Pancreas (tissue), 10 donors: ENCODE results near the gene FAM229B. TPM values are rescaled to one million over a fixed set of nuclear protein-coding genes. Genes with fewer than 3 reads are reported as not detected.

Source experiments
- ATAC-seq, 4 donors: fragments of 200-7000 bp; cut with Tn5 transposase; one replicate each; pipeline versions ENCODE4 v1.8.0 to v1.9.1; 2020; ENCODE audit warnings: mild to moderate bottlenecking in 4 of 4, moderate library complexity in 4 of 4
- DNase-seq, 6 donors: peaks; one replicate each; pipeline ENCODE4 v3.0.0-alpha.2; 2020
- FAIRE-seq: peaks from 2 replicates; lab custom pipeline; 2012; peaks lifted over from hg19 to GRCh38; lab: Jason Lieb, UNC
- H3K27ac ChIP-seq, 4 donors: fragments of 200-600 bp; sonication (generic); 1 replicate in 3 of 4; 2 replicates in 1 of 4; pipeline versions ENCODE4 v1.5.0 to v1.8.0; 2020
- H3K27me3 ChIP-seq, 4 donors: fragments of 200-600 bp; one replicate each; pipeline ENCODE4 v1.8.0; 2021
- H3K36me3 ChIP-seq, 3 donors: fragments of 200-600 bp; sonication (generic) in 1 of 3; one replicate each; pipeline versions ENCODE4 v1.5.0 to v1.8.0; 2020 to 2021
- H3K4me1 ChIP-seq, 3 donors: fragments of 200-600 bp; one replicate each; pipeline ENCODE4 v1.8.0; 2021
- H3K4me3 ChIP-seq, 4 donors: fragments of 200-600 bp; sonication (generic) in 2 of 4; one replicate each; pipeline versions ENCODE4 v1.5.0 to v1.8.0; 2020 to 2021
- H3K9me3 ChIP-seq, 4 donors: fragments of 200-600 bp; one replicate each; pipeline ENCODE4 v1.8.0; 2021
- CTCF ChIP-seq, 4 donors: fragments of 200-600 bp; sonication (generic) in 3 of 4; IDR thresholded peaks; one replicate each; pipeline versions ENCODE4 v1.5.0 to v1.8.0; 2021; ENCODE audit warnings: antibody characterized with exemption in 4 of 4
- WGBS, 2 donors: extraction: QIAGEN DNeasy Blood & Tissue Kit; methylation state at CpG; one replicate each; pipeline ENCODE4 v1.1.7; 2013; 5-methylcytosine and 5-hydroxymethylcytosine counted together
- intact Hi-C, 3 donors: fragments of 100-400 bp; cut with DNase I; formaldehyde crosslinking; loops; one replicate each; pipeline versions ENCODE4 v1.11.1 to v1.14.2; 2022
- polyA plus RNA-seq, 2 donors: library from polyadenylated mRNA; stranded (reverse); fragments of 200-250 nt; gene quantifications; one replicate each; pipeline ENCODE4 v1.2.3, GENCODE V29; 2013
- total RNA-seq, 6 donors: library from RNA; stranded (reverse); fragmentation: NEBNext Ultra II Directional in 4 of 6; extraction: Animal tissue kit (Norgen Biotek cat#: 25700) in 4 of 6; gene quantifications; one replicate each; pipeline versions ENCODE4 v1.2.1 to v1.2.4, GENCODE V29; 2021 to 2023
- donor health status: healthy with polysubstance abuse.
- donor health status: DM: no; HTN: no; CAD: no; lungs with moderate emphysema.
- donor health status: DM: no; HTN: no; CAD: no.
- donor health status: control.
- donor health status: control.
- donor health status: Bipolar disorder and iron deficiency.
- donor health status: DM: yes; HTN: yes; CAD: no.
- donor health status: DM: no; HTN: no; CAD: no.
- donor health status: DM: no; HTN: no; CAD: no.
- donor health status: DM: yes; HTN: yes; CAD: no.

The FAM229B gene
- total and polyA plus RNA-seq, 8 donors = 3.7 to 21.8 (median 5.6) TPM

DNA sequence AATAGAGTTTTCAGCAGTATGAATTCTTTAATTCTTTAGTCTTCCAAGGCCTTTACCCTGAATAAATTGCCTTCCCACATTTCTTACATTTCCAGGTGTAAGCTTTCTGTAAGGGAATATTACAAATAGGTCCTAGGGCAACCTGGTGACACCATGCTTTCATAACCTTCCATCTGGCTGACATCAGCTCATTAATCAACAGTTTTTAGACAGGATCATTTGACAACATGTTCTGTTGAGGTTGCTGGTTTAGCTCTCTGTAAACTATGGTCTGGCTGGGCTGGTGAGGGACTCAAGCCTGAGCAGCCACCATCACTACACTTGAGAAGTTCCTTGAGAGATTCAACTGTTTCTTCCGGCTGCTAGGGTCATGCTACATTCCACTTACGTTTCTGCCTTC, 19.2 kb downstream of the FAM229B start:
- 53 to 55% methylated on average over 2 of the region's 2 CpGs for WGBS, 2 donors
- no peaks in the 10 kb centered on the region for H3K9me3 ChIP-seq
- FAIRE-seq = no peak

GRCh38 chr6:112109262-112109661, 21.9 kb downstream of the FAM229B start:
- no peak for DNase-seq
- WGBS, 2 donors = 26 to 29% methylated on average over 9 of the region's 9 CpGs
- Histone ChIP-seq H3K9me3 (no peaks in the 10 kb centered on the region), H3K36me3 (no peaks in the 10 kb centered on the region), H3K27me3 (no peaks in the 10 kb centered on the region), H3K27ac (no peak overlapping the region), H3K4me1 (no peaks in the 10 kb centered on the region), H3K4me3 (no peak overlapping the region)
- ATAC-seq = no peak
- no peak for TF ChIP-seq CTCF (IDR thresholded peaks at IDR 0.05)
- no peak for FAIRE-seq
- intact Hi-C loops = no loop called here

More for the DNA sequence above, 19.2 kb downstream of the FAM229B start:
- DNase-seq (no peak), ATAC-seq (no peak)
- no peaks in the 10 kb centered on the region for H3K36me3 ChIP-seq
- intact Hi-C loops = no loop called here
- H3K27me3 ChIP-seq = no peaks in the 10 kb centered on the region
- H3K4me1 ChIP-seq = no peaks in the 10 kb centered on the region
- TF ChIP-seq CTCF (IDR thresholded peaks at IDR 0.05) = no peak
- H3K27ac ChIP-seq = no peak overlapping the region
- H3K4me3 ChIP-seq = no peak overlapping the region

GRCh38 chr6:112113431-112113830, 26.0 kb downstream of the FAM229B start:
- Histone ChIP-seq H3K27me3 (no peaks in the 10 kb centered on the region), H3K4me3 (no peak overlapping the region), H3K36me3 (no peaks in the 10 kb centered on the region), H3K4me1 (no peaks in the 10 kb centered on the region), H3K9me3 (no peaks in the 10 kb centered on the region), H3K27ac (no peak overlapping the region)
- TF ChIP-seq CTCF (IDR thresholded peaks at IDR 0.05) = no peak
- no peak for ATAC-seq
- 60 to 61% methylated on average over 3 of the region's 3 CpGs for WGBS, 2 donors
- no peak for DNase-seq
- intact Hi-C loops = no loop called here
- no peak for FAIRE-seq

DNA sequence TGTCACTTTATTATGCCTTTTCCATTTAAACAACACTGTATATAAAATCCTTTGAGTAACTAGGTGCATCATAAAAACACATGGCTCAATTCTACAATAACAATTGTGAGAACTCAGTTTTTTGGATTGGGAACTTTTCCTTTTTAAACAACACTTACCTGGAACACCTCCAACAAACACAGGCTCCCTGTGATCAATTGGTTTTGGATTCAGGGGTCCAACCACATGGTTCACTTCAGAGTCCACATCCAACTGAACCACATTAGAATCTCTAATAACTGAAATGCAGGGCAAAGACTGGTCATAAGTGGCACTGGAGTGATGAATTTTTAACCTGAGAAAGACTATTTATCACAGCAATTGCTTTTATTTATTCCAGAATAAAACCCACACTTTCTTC, 26.5 kb downstream of the FAM229B start:
- FAIRE-seq (no peak), ATAC-seq (no peak), DNase-seq (no peak)
- TF ChIP-seq CTCF (IDR thresholded peaks at IDR 0.05) = no peak
- Histone ChIP-seq H3K4me3 (no peak overlapping the region), H3K9me3 (no peaks in the 10 kb centered on the region), H3K4me1 (no peaks in the 10 kb centered on the region), H3K36me3 (no peaks in the 10 kb centered on the region), H3K27me3 (no peaks in the 10 kb centered on the region), H3K27ac (no peak overlapping the region)
- intact Hi-C loops = no loop called here

- Histone ChIP-seq H3K27ac (no peak overlapping the region), H3K36me3 (no peaks in the 10 kb centered on the region), H3K27me3 (no peaks in the 10 kb centered on the region), H3K4me3 (no peak overlapping the region), H3K4me1 (no peaks in the 10 kb centered on the region), H3K9me3 (no peaks in the 10 kb centered on the region)
- no peak for DNase-seq
- no peak for FAIRE-seq
- 93 to 96% methylated on average over 3 of the region's 3 CpGs for WGBS, 2 donors
- peak in 1 of 4 donors; percentile 35 for ATAC-seq
- TF ChIP-seq CTCF (IDR thresholded peaks at IDR 0.05) = no peak
- intact Hi-C loops = no loop called here
Measured at GRCh38 chr6:112114577-112115223, 27.3 kb downstream of the FAM229B start.
